ENCODE results near the gene SLC9A9. TPM values are rescaled to one million over a fixed set of nuclear protein-coding genes. Genes with fewer than 3 reads are reported as not detected.

SLC9A9 gene
- polyA plus RNA-seq, 1 experiment: 13.4 TPM

- no peak for DNase-seq (ENCODE audit: low read depth, low spot score)
- H3K27ac ChIP-seq (ENCODE audit: low read depth, low read length): no peak overlapping the region
- CTCF ChIA-PET: no interaction called here
Observed at GRCh38 chr3:143716731-143717130, 131.5 kb downstream of the SLC9A9 start.

DNA sequence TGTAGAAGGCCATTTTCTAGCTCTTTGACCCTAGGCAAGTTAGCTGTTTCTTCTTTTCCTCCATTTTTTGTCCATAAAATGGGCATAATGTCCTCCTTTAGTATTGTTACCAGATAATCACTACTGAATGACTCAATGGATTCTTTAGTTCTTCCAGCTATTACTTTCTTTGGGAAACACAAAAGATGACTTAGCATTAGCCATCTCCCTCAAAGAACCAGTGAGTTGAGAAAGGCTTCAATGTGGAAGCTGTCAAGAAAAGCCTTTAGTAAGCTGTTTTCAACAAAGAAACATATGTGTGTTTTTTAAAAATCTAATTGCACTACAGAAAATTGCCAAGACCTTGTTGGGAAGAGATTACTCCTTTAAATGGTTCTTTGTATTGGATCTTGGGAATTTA lies 135.7 kb downstream of the SLC9A9 start:
- no peak overlapping the region for H3K4me3 ChIP-seq (ENCODE audit: low read depth, low read length)
- CTCF ChIA-PET: interaction anchor here (2.3 kb wide), 1 partner anchor 39 kb away, joined by 8 read pairs; no protein-coding TSS in a partner anchor
- no peak overlapping the region for H3K27ac ChIP-seq (ENCODE audit: low read depth, low read length)
- no peaks in the 10 kb centered on the region for H3K9me3 ChIP-seq (ENCODE audit: control insufficient read depth, insufficient read depth, low read length)
- TF ChIP-seq CTCF (IDR thresholded peaks at IDR 0.05; ENCODE audit: low read depth, low read length): no peak
- DNase-seq (ENCODE audit: low read depth, low spot score): no peak
- no peaks in the 10 kb centered on the region for H3K27me3 ChIP-seq (ENCODE audit: control insufficient read depth, insufficient read depth, low read length)
- POLR2A ChIA-PET: no interaction called here

More at GRCh38 chr3:143716731-143717130, 131.5 kb downstream of the SLC9A9 start:
- Histone ChIP-seq H3K27me3 (ENCODE audit: control insufficient read depth, insufficient read depth, low read length) (no peaks in the 10 kb centered on the region), H3K4me3 (ENCODE audit: low read depth, low read length) (no peak overlapping the region), H3K9me3 (ENCODE audit: control insufficient read depth, insufficient read depth, low read length) (no peaks in the 10 kb centered on the region)
- TF ChIP-seq CTCF (IDR thresholded peaks at IDR 0.05; ENCODE audit: low read depth, low read length): no peak
- POLR2A ChIA-PET: no interaction called here

DNA sequence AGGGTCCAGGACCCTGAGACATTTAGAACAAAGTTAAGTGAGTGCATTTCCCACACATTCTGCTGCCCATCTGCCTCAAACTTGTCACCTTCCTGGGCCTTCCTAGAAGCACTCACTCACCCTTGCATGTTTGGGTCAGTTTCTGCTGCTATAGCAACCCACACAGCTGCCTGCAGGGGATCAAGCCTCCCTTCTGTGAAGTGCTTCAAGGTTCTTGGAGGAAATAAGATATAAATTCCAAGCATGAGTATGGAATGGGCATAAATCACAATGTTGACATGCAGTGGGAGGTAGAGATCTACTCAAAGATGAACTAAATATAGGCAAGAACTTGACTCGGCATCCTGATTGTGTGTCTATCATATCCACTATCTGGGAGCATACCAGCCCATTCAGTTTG lies 140.4 kb downstream of the SLC9A9 start:
- POLR2A ChIA-PET: no interaction called here
- Histone ChIP-seq H3K27ac (ENCODE audit: low read depth, low read length) (no peak overlapping the region), H3K4me3 (ENCODE audit: low read depth, low read length) (no peak overlapping the region), H3K9me3 (ENCODE audit: control insufficient read depth, insufficient read depth, low read length) (no peaks in the 10 kb centered on the region), H3K27me3 (ENCODE audit: control insufficient read depth, insufficient read depth, low read length) (no peaks in the 10 kb centered on the region)
- no peak for DNase-seq (ENCODE audit: low read depth, low spot score)
- TF ChIP-seq CTCF (IDR thresholded peaks at IDR 0.05; ENCODE audit: low read depth, low read length): no peak
- CTCF ChIA-PET: interaction anchor here (2.3 kb wide), 1 partner anchor 34 kb away, joined by 7 read pairs; no protein-coding TSS in a partner anchor

DNA sequence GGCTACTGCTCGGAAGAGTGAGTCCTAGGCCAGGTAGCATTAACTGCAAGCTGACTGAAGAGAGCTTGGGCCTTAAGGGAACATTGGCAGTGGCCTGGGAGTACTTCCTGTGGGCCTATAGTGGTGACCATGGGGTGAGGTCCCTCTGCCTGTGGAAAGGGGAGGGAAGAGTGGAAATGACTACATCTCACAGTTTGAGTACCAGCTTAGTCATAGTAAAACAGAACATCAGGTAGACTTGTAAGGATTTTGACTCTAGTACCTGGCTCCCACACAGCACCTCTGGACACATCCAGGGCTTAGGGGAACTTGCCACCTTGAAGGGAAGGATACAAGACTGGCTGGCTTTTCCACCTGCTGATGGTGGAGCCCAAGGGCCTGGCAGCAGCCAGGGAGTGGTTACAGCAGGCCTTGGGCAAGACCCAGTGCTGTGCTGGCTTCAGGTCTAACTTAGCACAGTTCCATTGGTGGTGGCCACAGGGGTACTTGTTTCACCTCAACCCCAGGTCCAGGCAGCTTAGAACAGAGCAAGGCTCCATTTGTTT lies 147.8 kb downstream of the SLC9A9 start:
- CTCF ChIA-PET: no interaction called here
- no peak for TF ChIP-seq CTCF (IDR thresholded peaks at IDR 0.05; ENCODE audit: low read depth, low read length)
- no peaks in the 10 kb centered on the region for H3K9me3 ChIP-seq (ENCODE audit: control insufficient read depth, insufficient read depth, low read length)
- DNase-seq (ENCODE audit: low read depth, low spot score): no peak
- no peak overlapping the region for H3K4me3 ChIP-seq (ENCODE audit: low read depth, low read length)
- H3K27me3 ChIP-seq (ENCODE audit: control insufficient read depth, insufficient read depth, low read length): no peaks in the 10 kb centered on the region
- POLR2A ChIA-PET: no interaction called here
- no peak overlapping the region for H3K27ac ChIP-seq (ENCODE audit: low read depth, low read length)

GRCh38 chr3:143699424-143699823 lies 148.8 kb downstream of the SLC9A9 start:
- Histone ChIP-seq H3K27me3 (ENCODE audit: control insufficient read depth, insufficient read depth, low read length) (no peaks in the 10 kb centered on the region), H3K27ac (ENCODE audit: low read depth, low read length) (no peak overlapping the region), H3K9me3 (ENCODE audit: control insufficient read depth, insufficient read depth, low read length) (no peaks in the 10 kb centered on the region), H3K4me3 (ENCODE audit: low read depth, low read length) (no peak overlapping the region)
- ChIA-PET POLR2A (no interaction called here), CTCF (interaction anchor here (2.2 kb wide), 1 partner anchor 26 kb away, joined by 9 read pairs; no protein-coding TSS in a partner anchor)
- TF ChIP-seq CTCF (IDR thresholded peaks at IDR 0.05; ENCODE audit: low read depth, low read length): no peak
- DNase-seq (ENCODE audit: low read depth, low spot score): no peak

Measured in AG04450 (cell line).